ENCODE results near the gene CHCHD2.
"Not testable (repeated sequence)": the region's sequence is repeated elsewhere in the genome, so short reads cannot be mapped to it uniquely, and the experiment has no call there.

- TF ChIP-seq, protein P1, sequence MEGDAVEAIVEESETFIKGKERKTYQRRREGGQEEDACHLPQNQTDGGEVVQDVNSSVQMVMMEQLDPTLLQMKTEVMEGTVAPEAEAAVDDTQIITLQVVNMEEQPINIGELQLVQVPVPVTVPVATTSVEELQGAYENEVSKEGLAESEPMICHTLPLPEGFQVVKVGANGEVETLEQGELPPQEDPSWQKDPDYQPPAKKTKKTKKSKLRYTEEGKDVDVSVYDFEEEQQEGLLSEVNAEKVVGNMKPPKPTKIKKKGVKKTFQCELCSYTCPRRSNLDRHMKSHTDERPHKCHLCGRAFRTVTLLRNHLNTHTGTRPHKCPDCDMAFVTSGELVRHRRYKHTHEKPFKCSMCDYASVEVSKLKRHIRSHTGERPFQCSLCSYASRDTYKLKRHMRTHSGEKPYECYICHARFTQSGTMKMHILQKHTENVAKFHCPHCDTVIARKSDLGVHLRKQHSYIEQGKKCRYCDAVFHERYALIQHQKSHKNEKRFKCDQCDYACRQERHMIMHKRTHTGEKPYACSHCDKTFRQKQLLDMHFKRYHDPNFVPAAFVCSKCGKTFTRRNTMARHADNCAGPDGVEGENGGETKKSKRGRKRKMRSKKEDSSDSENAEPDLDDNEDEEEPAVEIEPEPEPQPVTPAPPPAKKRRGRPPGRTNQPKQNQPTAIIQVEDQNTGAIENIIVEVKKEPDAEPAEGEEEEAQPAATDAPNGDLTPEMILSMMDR (conservative IDR thresholded peaks at IDR 0.05; ENCODE audit: low read length) = not testable (repeated sequence)
- not testable (repeated sequence) for TF ChIP-seq EZH2phosphoT487 (IDR thresholded peaks at IDR 0.05; ENCODE audit: borderline replicate concordance, low read depth, low read length)
Measured at GRCh38 chr7:56131062-56131461, 24.8 kb upstream of the CHCHD2 start.
